Upper lobe of left lung (tissue), 4 donors: ENCODE results near the gene MRPS15.

Experiments used
- POLR2A ChIP-seq, 4 donors: fragments of 450-650 bp; IDR thresholded peaks; one replicate each; pipeline ENCODE4 v1.5.1; 2016 to 2017; ENCODE audit warnings: antibody characterized with exemption in 4 of 4, mild to moderate bottlenecking in 2 of 4
- POLR2AphosphoS5 ChIP-seq, 2 donors: sonication (generic); formaldehyde crosslinking; IDR thresholded peaks; one replicate each; pipeline ENCODE4 v1.5.1; 2017; ENCODE audit warnings: antibody characterized with exemption in 2 of 2
- TF ChIP-seq, protein P1 (sequence below), 6 experiments: fragments of 450-650 bp in 4 of 6; fragments of 200-600 bp in 2 of 6; sonication (generic) in 2 of 6; IDR thresholded peaks; one replicate each; pipeline ENCODE4 v1.5.1; 2016 to 2019; ENCODE audit warnings: antibody characterized with exemption in 6 of 6

DNA sequence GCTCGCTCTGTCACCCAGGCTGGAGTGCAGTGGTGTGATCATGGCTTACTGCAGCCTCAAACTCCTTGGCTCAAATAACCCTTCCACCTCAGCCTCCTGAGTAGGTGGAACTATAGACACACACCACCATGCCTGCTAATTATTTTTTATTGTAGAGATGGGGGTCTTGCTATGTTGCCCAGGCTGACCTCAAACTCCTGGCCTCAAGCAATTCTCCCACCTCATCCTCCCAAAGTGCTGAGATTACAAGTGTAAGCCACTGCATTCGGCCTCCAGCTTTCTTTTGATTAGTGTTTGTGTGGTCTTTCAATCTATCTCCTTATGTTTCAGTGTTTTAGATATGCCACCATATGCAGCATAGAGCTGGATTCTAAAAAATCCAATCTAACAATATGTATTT lies 38.4 kb upstream of the MRPS15 start:
- TF ChIP-seq POLR2AphosphoS5 (IDR thresholded peaks at IDR 0.05) (no peak), POLR2A (IDR thresholded peaks at IDR 0.05) (no peak)
- TF ChIP-seq, protein P1, sequence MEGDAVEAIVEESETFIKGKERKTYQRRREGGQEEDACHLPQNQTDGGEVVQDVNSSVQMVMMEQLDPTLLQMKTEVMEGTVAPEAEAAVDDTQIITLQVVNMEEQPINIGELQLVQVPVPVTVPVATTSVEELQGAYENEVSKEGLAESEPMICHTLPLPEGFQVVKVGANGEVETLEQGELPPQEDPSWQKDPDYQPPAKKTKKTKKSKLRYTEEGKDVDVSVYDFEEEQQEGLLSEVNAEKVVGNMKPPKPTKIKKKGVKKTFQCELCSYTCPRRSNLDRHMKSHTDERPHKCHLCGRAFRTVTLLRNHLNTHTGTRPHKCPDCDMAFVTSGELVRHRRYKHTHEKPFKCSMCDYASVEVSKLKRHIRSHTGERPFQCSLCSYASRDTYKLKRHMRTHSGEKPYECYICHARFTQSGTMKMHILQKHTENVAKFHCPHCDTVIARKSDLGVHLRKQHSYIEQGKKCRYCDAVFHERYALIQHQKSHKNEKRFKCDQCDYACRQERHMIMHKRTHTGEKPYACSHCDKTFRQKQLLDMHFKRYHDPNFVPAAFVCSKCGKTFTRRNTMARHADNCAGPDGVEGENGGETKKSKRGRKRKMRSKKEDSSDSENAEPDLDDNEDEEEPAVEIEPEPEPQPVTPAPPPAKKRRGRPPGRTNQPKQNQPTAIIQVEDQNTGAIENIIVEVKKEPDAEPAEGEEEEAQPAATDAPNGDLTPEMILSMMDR (IDR thresholded peaks at IDR 0.05): no peak
